Stomach (tissue), 9 donors: ENCODE results near the gene GRIK1. TPM values are rescaled to one million over a fixed set of nuclear protein-coding genes. Genes with fewer than 3 reads are reported as not detected.

Experiments
- DNase-seq, 2 donors: peaks; one replicate each; pipeline versions ENCODE4 v3.0.0 to v3.0.0-alpha.2; 2013 to 2019
- H3K27ac ChIP-seq, 5 donors: fragments of 200-600 bp in 4 of 5; sonication (generic) in 4 of 5; one replicate each; pipeline ENCODE4 v1.5.1; 2013 to 2019; ENCODE audit warnings: mild to moderate bottlenecking in 1 of 5, moderate library complexity in 1 of 5
- H3K27me3 ChIP-seq, 3 donors: fragments of 200-600 bp; sonication (generic); one replicate each; pipeline ENCODE4 v1.5.1; 2017 to 2019; ENCODE audit warnings: mixed run types in 1 of 3
- H3K36me3 ChIP-seq, 4 donors: fragments of 200-600 bp; sonication (generic); 1 replicate in 3 of 4; 2 replicates in 1 of 4; pipeline ENCODE4 v1.5.1; 2016 to 2019
- H3K4me1 ChIP-seq, 4 donors: fragments of 200-600 bp; sonication (generic); one replicate each; pipeline ENCODE4 v1.5.1; 2016 to 2019
- H3K4me3 ChIP-seq, 4 donors: fragments of 200-600 bp; sonication (generic) in 3 of 4; one replicate each; pipeline ENCODE4 v1.5.1; 2016 to 2019; ENCODE audit warnings: mild to moderate bottlenecking in 1 of 4
- H3K9me3 ChIP-seq, 4 donors: fragments of 200-600 bp; sonication (generic); one replicate each; pipeline ENCODE4 v1.5.1; 2016 to 2019
- EP300 ChIP-seq: sonication (generic); formaldehyde crosslinking; IDR thresholded peaks from one replicate; pipeline ENCODE4 v1.6.1; 2017; ENCODE audit warnings: antibody characterized with exemption
- POLR2A ChIP-seq, 4 donors: fragments of 450-650 bp; IDR thresholded peaks; one replicate each; pipeline ENCODE4 v1.6.1; 2016; ENCODE audit warnings: antibody characterized with exemption in 4 of 4, control low read depth in 2 of 4, mild to moderate bottlenecking in 1 of 4, moderate library complexity in 1 of 4
- POLR2AphosphoS5 ChIP-seq, 3 donors: sonication (generic); formaldehyde crosslinking; IDR thresholded peaks; one replicate each; pipeline ENCODE4 v1.6.1; 2016; ENCODE audit warnings: antibody characterized with exemption in 3 of 3
- WGBS, 5 donors: extraction: QIAGEN DNeasy Blood & Tissue Kit in 3 of 5; methylation state at CpG; one replicate each; pipeline versions ENCODE4 v1.1.5 to v1.1.7; 2013 to 2018; 5-methylcytosine and 5-hydroxymethylcytosine counted together
- intact Hi-C: fragments of 100-400 bp; cut with DNase I; formaldehyde crosslinking; loops from one replicate; pipeline ENCODE4 v1.15.1; 2023; ENCODE audit warnings: low total_unique reads
- polyA plus RNA-seq, 3 donors: library from polyadenylated mRNA; stranded (reverse); fragments of 200-250 nt; gene quantifications; one replicate each; pipeline ENCODE4 v1.2.3, GENCODE V29; 2013
- total RNA-seq, 5 donors: library from RNA; depleted of rRNA; stranded (reverse); fragments of >200 nt; gene quantifications; one replicate each; pipeline versions ENCODE4 v1.1.0 to v1.2.3, GENCODE V29; 2014 to 2016
- TF ChIP-seq, protein P1 (sequence below), 7 experiments: fragments of 450-650 bp in 4 of 7; fragments of 200-600 bp in 3 of 7; sonication (generic) in 3 of 7; IDR thresholded peaks; one replicate each; pipeline ENCODE4 v1.5.1; 2016 to 2019; ENCODE audit warnings: antibody characterized with exemption in 7 of 7, control low read depth in 2 of 7, mild to moderate bottlenecking in 1 of 7
- donor health status: healthy with polysubstance abuse.
- donor health status: Bipolar disorder and iron deficiency.
- donor health status: healthy.

The GRIK1 gene
- total and polyA plus RNA-seq, 8 donors = 0.06 to 1.5 (median 0.66) TPM; not detected in 4

DNA sequence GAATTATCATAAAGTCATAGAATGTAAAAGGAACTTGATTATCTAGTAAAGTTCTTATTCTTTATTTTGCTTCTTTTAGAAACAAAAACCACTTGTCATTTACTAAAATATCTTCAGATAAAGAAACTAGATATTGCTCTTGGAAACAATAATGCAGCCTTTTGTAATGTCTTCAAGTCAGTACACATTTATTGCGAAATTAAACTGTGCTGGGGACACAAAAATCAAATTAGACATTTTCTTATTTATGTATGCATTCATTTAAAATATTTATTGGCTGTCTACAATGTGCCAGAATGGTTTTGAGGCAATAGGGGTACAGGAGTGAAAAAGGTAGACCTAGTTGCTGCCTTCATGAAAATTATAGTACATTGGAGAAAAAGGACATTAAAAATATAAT lies 201.1 kb downstream of the GRIK1 start:
- Histone ChIP-seq H3K4me3 (no peak overlapping the region), H3K36me3 (no peaks in the 10 kb centered on the region), H3K4me1 (no peaks in the 10 kb centered on the region), H3K27me3 (no peaks in the 10 kb centered on the region), H3K27ac (no peak overlapping the region), H3K9me3 (no peaks in the 10 kb centered on the region)
- TF ChIP-seq POLR2AphosphoS5 (IDR thresholded peaks at IDR 0.05) = no peak
- TF ChIP-seq, protein P1, sequence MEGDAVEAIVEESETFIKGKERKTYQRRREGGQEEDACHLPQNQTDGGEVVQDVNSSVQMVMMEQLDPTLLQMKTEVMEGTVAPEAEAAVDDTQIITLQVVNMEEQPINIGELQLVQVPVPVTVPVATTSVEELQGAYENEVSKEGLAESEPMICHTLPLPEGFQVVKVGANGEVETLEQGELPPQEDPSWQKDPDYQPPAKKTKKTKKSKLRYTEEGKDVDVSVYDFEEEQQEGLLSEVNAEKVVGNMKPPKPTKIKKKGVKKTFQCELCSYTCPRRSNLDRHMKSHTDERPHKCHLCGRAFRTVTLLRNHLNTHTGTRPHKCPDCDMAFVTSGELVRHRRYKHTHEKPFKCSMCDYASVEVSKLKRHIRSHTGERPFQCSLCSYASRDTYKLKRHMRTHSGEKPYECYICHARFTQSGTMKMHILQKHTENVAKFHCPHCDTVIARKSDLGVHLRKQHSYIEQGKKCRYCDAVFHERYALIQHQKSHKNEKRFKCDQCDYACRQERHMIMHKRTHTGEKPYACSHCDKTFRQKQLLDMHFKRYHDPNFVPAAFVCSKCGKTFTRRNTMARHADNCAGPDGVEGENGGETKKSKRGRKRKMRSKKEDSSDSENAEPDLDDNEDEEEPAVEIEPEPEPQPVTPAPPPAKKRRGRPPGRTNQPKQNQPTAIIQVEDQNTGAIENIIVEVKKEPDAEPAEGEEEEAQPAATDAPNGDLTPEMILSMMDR (IDR thresholded peaks at IDR 0.05) = no peak
- TF ChIP-seq POLR2A (IDR thresholded peaks at IDR 0.05) = no peak
- no peak for TF ChIP-seq EP300
- no peak for DNase-seq
- 52 to 74% (median 71%) methylated on average over 1 of the region's 1 CpG for WGBS, 5 donors
- intact Hi-C loops = no loop called here

DNA sequence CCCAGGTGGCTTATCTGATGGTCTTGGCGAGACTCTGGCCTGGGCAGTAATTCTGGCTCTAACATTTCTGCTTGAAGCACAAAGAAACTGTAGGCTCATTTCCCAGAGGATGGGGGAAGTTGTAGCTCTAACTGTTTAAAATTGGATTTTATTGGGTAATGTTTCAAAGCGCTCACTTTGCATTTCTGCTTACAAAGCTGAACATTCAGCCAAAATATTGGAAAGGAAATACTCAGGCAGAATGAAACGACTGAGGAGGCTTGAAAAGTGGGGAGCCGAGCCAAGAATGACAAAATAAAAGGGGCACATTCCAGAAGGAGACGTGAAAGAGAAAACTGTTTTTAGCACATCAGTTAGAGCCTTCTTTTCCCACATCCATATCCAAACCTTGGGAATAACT lies 202.6 kb downstream of the GRIK1 start:
- no peaks in the 10 kb centered on the region for H3K9me3 ChIP-seq
- no peak for TF ChIP-seq POLR2A (IDR thresholded peaks at IDR 0.05)
- TF ChIP-seq EP300 = no peak
- TF ChIP-seq, protein P1 (IDR thresholded peaks at IDR 0.05) = no peak
- no peak for TF ChIP-seq POLR2AphosphoS5 (IDR thresholded peaks at IDR 0.05)
- no peak overlapping the region for H3K27ac ChIP-seq
- WGBS, 5 donors = 36 to 59% (median 51%) methylated on average over 5 of the region's 5 CpGs
- DNase-seq = peak in 1 of 2 donors; percentile 27
- intact Hi-C loops = no loop called here
- no peaks in the 10 kb centered on the region for H3K36me3 ChIP-seq
- no peak overlapping the region for H3K4me3 ChIP-seq
- no peaks in the 10 kb centered on the region for H3K4me1 ChIP-seq
- H3K27me3 ChIP-seq = no peaks in the 10 kb centered on the region

DNA sequence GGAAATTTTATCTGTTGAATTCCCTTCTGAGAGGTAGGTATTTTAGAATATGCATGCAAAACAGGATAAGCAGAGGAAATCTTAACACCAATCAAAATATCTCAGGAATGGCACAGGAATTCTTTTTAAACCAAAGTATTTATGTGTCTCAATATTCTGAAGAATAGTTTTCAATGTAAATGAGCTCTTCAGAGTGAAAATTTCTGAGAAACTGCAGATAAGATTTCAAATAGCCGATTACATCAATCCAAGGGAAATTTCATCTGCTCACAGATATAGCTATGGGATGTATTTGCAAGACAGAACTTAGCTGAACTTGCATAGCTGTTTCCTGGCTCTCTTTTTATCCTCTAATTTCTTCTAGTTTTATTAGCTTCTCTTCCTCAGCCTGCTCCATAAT lies 209.5 kb downstream of the GRIK1 start:
- intact Hi-C loops = no loop called here
- DNase-seq = no peak
- Histone ChIP-seq H3K36me3 (no peaks in the 10 kb centered on the region), H3K27me3 (no peaks in the 10 kb centered on the region), H3K27ac (no peak overlapping the region), H3K4me3 (no peak overlapping the region), H3K9me3 (no peaks in the 10 kb centered on the region), H3K4me1 (no peaks in the 10 kb centered on the region)
- WGBS, 5 donors = 73 to 87% (median 79%) methylated on average over 1 of the region's 1 CpG
- TF ChIP-seq EP300 = no peak
- no peak for TF ChIP-seq POLR2A (IDR thresholded peaks at IDR 0.05)
- TF ChIP-seq POLR2AphosphoS5 (IDR thresholded peaks at IDR 0.05) = no peak
- TF ChIP-seq, protein P1 (IDR thresholded peaks at IDR 0.05) = no peak

DNA sequence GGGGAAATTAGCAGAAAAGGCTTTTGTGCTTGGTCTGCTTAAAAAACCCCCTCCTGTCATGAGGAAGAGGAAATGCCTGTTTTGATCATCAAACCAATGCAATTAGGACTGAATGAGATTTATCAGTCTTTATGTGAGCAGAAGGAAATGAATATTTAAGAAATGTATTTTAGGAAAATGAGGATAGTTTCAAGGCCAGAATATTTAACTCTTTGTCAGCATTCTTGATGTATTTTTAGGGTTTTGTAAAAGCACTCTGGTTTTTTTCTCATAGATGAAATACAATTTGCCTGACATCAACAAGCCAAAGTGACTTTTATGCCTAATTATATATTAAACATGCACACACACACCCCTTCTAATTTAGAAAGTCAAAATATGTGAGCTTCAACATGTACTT lies 213.8 kb downstream of the GRIK1 start:
- no peaks in the 10 kb centered on the region for H3K4me1 ChIP-seq
- H3K4me3 ChIP-seq = no peak overlapping the region
- H3K9me3 ChIP-seq = no peaks in the 10 kb centered on the region
- intact Hi-C loops = no loop called here
- no peak overlapping the region for H3K27ac ChIP-seq
- no peaks in the 10 kb centered on the region for H3K36me3 ChIP-seq
- no peaks in the 10 kb centered on the region for H3K27me3 ChIP-seq
- no peak for TF ChIP-seq POLR2A (IDR thresholded peaks at IDR 0.05)
- TF ChIP-seq, protein P1 (IDR thresholded peaks at IDR 0.05) = no peak
- no peak for TF ChIP-seq EP300
- TF ChIP-seq POLR2AphosphoS5 (IDR thresholded peaks at IDR 0.05) = no peak
- no peak for DNase-seq
